Colonic mucosa (tissue), 4 donors: ENCODE results near the gene CILP. TPM values are rescaled to one million over a fixed set of nuclear protein-coding genes. Genes with fewer than 3 reads are reported as not detected.

Experiments
- DNase-seq: peaks from one replicate; pipeline ENCODE4 v3.0.0-alpha.2; 2020
- H3K27ac ChIP-seq: fragments of 200-600 bp; one replicate; pipeline ENCODE4 v1.8.0; 2021
- H3K27me3 ChIP-seq: fragments of 200-600 bp; one replicate; pipeline ENCODE4 v1.8.0; 2021
- H3K36me3 ChIP-seq: fragments of 200-600 bp; one replicate; pipeline ENCODE4 v1.8.0; 2021
- H3K4me1 ChIP-seq: fragments of 200-600 bp; one replicate; pipeline ENCODE4 v1.8.0; 2021; ENCODE audit warnings: mild to moderate bottlenecking
- H3K4me3 ChIP-seq: fragments of 200-600 bp; one replicate; pipeline ENCODE4 v1.8.0; 2021
- H3K9ac ChIP-seq, 2 donors: one replicate each; pipeline ENCODE4 v1.7.0; 2013; ENCODE audit warnings: control low read depth in 2 of 2, low read depth in 2 of 2, low read length in 2 of 2
- H3K9me3 ChIP-seq: fragments of 200-600 bp; one replicate; pipeline ENCODE4 v1.8.0; 2021
- CTCF ChIP-seq: fragments of 200-600 bp; IDR thresholded peaks from one replicate; pipeline ENCODE4 v1.8.0; 2022; ENCODE audit warnings: antibody characterized with exemption, mild to moderate bottlenecking
- intact Hi-C: fragments of 100-400 bp; cut with DNase I; formaldehyde crosslinking; loops from one replicate; pipeline ENCODE4 v1.14.1; 2022
- total RNA-seq, 2 donors: library from RNA; stranded (reverse); fragmentation: NEBNext Ultra II Directional in 1 of 2; extraction: Animal tissue kit (Norgen Biotek cat#: 25700) in 1 of 2; gene quantifications; one replicate each; pipeline ENCODE4 v1.2.1, GENCODE V29; 2021
- donor health status: healthy.
- donor health status: DM: no; HTN: no; CAD: no.
- donor health status: DM: no; HTN: no; CAD: no.

CILP gene
- total RNA-seq, 2 donors from 2014 or later: 3.7 to 8.7 TPM

- Histone ChIP-seq H3K27me3 (no peaks in the 10 kb centered on the region), H3K9ac (no peak overlapping the region), H3K27ac (no peak overlapping the region), H3K9me3 (no peaks in the 10 kb centered on the region), H3K4me1 (no peaks in the 10 kb centered on the region), H3K36me3 (no peaks in the 10 kb centered on the region), H3K4me3 (no peak overlapping the region)
- DNase-seq: no peak
- intact Hi-C loops: no loop called here
- TF ChIP-seq CTCF: no peak
These were observed 10.4 kb upstream of the CILP start for GRCh38 chr15:65221697-65222096.

- Histone ChIP-seq H3K9me3 (no peaks in the 10 kb centered on the region), H3K27ac (no peak overlapping the region), H3K4me1 (no peaks in the 10 kb centered on the region), H3K9ac (no peak overlapping the region), H3K36me3 (no peaks in the 10 kb centered on the region), H3K27me3 (no peaks in the 10 kb centered on the region), H3K4me3 (no peak overlapping the region)
- no peak for DNase-seq
- TF ChIP-seq CTCF: no peak
- intact Hi-C loops: no loop called here
These were observed 7.9 kb upstream of the CILP start for GRCh38 chr15:65219137-65219536.

- DNase-seq: no peak
- Histone ChIP-seq H3K27me3 (no peaks in the 10 kb centered on the region), H3K9me3 (no peaks in the 10 kb centered on the region), H3K4me1 (no peaks in the 10 kb centered on the region), H3K27ac (no peak overlapping the region), H3K4me3 (no peak overlapping the region), H3K9ac (no peak overlapping the region), H3K36me3 (no peaks in the 10 kb centered on the region)
- intact Hi-C loops: no loop called here
- TF ChIP-seq CTCF: no peak
These were observed 6.5 kb upstream of the CILP start for GRCh38 chr15:65217526-65218482.

- no peak for DNase-seq
- no peaks in the 10 kb centered on the region for H3K36me3 ChIP-seq
- H3K4me3 ChIP-seq: no peak overlapping the region
- H3K9ac ChIP-seq: no peak overlapping the region
- no peaks in the 10 kb centered on the region for H3K9me3 ChIP-seq
- TF ChIP-seq CTCF: no peak
- H3K4me1 ChIP-seq: no peaks in the 10 kb centered on the region
- intact Hi-C loops: no loop called here
- H3K27ac ChIP-seq: no peak overlapping the region
- H3K27me3 ChIP-seq: no peaks in the 10 kb centered on the region
These were observed 4.2 kb upstream of the CILP start for GRCh38 chr15:65215496-65215895.

- Histone ChIP-seq H3K36me3 (no peaks in the 10 kb centered on the region), H3K27ac (no peak overlapping the region), H3K4me1 (no peaks in the 10 kb centered on the region), H3K27me3 (no peaks in the 10 kb centered on the region), H3K4me3 (no peak overlapping the region), H3K9me3 (no peaks in the 10 kb centered on the region), H3K9ac (no peak overlapping the region)
- no peak for TF ChIP-seq CTCF
- DNase-seq: no peak
- intact Hi-C loops: no loop called here
These were observed 2.7 kb upstream of the CILP start for GRCh38 chr15:65214010-65214409.
